Erythroblast (primary cell): Measurements from ENCODE around the gene VEGFB.
A peak's percentile ranks its signal among the peaks of the same experiment; 100 is the strongest.

ENCODE experiments used
- GATA1 ChIP-seq: IDR thresholded peaks from 2 replicates; pipeline ENCODE4 v1.6.1; 2011; ENCODE audit warnings: low read depth, mild to moderate bottlenecking, control low read depth, low read length, moderate library complexity
- POLR2A ChIP-seq: IDR thresholded peaks from 2 replicates; pipeline ENCODE4 v1.6.1; 2011; ENCODE audit warnings: mild to moderate bottlenecking, low read length

- peak; percentile 96 for TF ChIP-seq POLR2A
- TF ChIP-seq GATA1: no peak
These were observed 6.3 kb downstream of the VEGFB start, which contains the start of gene FKBP2 for GRCh38 chr11:64240435-64241240.
